ENCODE results near the gene CLK4.

The CLK4 gene

GRCh38 chr5:178569485-178569884 lies 57.4 kb downstream of the CLK4 start:
- no peak for TF ChIP-seq CTCF (IDR thresholded peaks at IDR 0.05)

GRCh38 chr5:178564811-178565550 lies 61.9 kb downstream of the CLK4 start:
- no peak for TF ChIP-seq CTCF (IDR thresholded peaks at IDR 0.05)

GRCh38 chr5:178564397-178564796 lies 62.5 kb downstream of the CLK4 start:
- no peak for TF ChIP-seq CTCF (IDR thresholded peaks at IDR 0.05)

GRCh38 chr5:178563621-178564020 lies 63.2 kb downstream of the CLK4 start:
- TF ChIP-seq CTCF (IDR thresholded peaks at IDR 0.05) = no peak

- no peak for TF ChIP-seq CTCF (IDR thresholded peaks at IDR 0.05)
These were observed 65.0 kb downstream of the CLK4 start for GRCh38 chr5:178561746-178562264.

- no peak for TF ChIP-seq CTCF (IDR thresholded peaks at IDR 0.05)
These were observed 65.9 kb downstream of the CLK4 start for GRCh38 chr5:178560911-178561310.

- TF ChIP-seq CTCF (IDR thresholded peaks at IDR 0.05) = no peak
These were observed 69.4 kb downstream of the CLK4 start for GRCh38 chr5:178557416-178557815.
